BLaER1 (cell line): ENCODE measurements around the gene NAPSA.

Experiments
- H3K27ac ChIP-seq: shearing (Covaris generic); formaldehyde crosslinking; 2 replicates; pipeline ENCODE4 v1.8.1; 2022
- H3K27me3 ChIP-seq: shearing (Covaris generic); formaldehyde crosslinking; 2 replicates; pipeline ENCODE4 v1.8.1; 2022
- H3K36me3 ChIP-seq: shearing (Covaris generic); formaldehyde crosslinking; 2 replicates; pipeline ENCODE4 v1.8.1; 2022
- H3K4me1 ChIP-seq: shearing (Covaris generic); formaldehyde crosslinking; 2 replicates; pipeline ENCODE4 v1.8.1; 2022
- H3K4me2 ChIP-seq: shearing (Covaris generic); formaldehyde crosslinking; 2 replicates; pipeline ENCODE4 v1.8.1; 2022
- H3K4me3 ChIP-seq: shearing (Covaris generic); formaldehyde crosslinking; 2 replicates; pipeline ENCODE4 v1.8.1; 2022
- H3K9ac ChIP-seq: shearing (Covaris generic); formaldehyde crosslinking; 2 replicates; pipeline ENCODE4 v1.8.1; 2022
- H3K9me3 ChIP-seq: shearing (Covaris generic); formaldehyde crosslinking; 2 replicates; pipeline ENCODE4 v1.8.1; 2022
- H4K20me1 ChIP-seq: shearing (Covaris generic); formaldehyde crosslinking; 2 replicates; pipeline ENCODE4 v1.8.1; 2022
- Cebpa-rat ChIP-seq: shearing (Covaris generic); IDR thresholded peaks from 2 replicates; pipeline ENCODE4 v1.8.1; 2022

NAPSA gene

DNA sequence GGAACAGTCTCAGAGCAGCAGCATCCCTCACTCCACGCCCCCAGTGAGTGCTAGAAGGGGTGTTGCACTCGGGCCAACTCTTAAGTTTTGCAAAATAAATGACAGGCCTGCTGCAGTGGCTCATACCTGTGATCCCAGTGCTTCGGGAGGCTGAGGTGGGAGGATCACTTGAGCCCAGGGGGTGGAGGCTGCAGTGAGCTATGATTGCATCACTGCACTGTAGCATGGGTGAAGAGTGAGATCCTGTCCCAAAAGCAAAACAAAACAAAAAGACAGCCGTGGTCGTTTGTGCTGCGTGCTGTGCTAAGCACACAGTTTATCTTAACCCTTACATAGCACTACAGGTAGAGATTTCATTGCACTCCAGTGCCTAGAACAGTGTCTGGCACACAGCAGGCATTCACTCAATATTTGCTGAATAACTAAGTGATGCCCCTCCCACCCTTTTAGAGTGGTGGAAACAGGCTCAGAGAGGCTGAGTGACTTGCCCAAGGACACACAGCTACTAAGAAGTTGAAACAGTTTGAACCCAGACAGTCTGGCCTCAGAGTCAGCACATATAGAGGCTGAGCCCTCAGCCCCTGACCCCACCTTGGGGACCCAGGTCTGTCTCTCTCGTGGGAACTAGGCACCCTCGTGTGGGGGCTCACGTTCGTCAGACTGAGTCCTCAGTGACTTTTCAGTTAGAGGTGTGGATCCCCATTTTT is 54.5 kb downstream of the NAPSA start:
- Histone ChIP-seq H3K4me2 (no peak overlapping the region), H3K27me3 (peaks cover 84% of the 10 kb centered on the region), H3K9ac (no peak overlapping the region), H4K20me1 (peaks cover 24% of the 10 kb centered on the region; the same call in 1 of the 2 replicates), H3K4me3 (no peak overlapping the region), H3K36me3 (no peaks in the 10 kb centered on the region), H3K27ac (no peak overlapping the region), H3K4me1 (no peaks in the 10 kb centered on the region), H3K9me3 (no peaks in the 10 kb centered on the region)
- TF ChIP-seq Cebpa-rat, result no peak

GRCh38 chr19:50309396-50310125 is 55.9 kb downstream of the NAPSA start:
- Histone ChIP-seq H3K4me3 (no peak overlapping the region), H3K4me2 (no peak overlapping the region), H4K20me1 (peaks cover 24% of the 10 kb centered on the region; the same call in 1 of the 2 replicates), H3K27ac (no peak overlapping the region), H3K9me3 (no peaks in the 10 kb centered on the region), H3K27me3 (peaks cover 70% of the 10 kb centered on the region), H3K4me1 (no peaks in the 10 kb centered on the region), H3K9ac (no peak overlapping the region), H3K36me3 (no peaks in the 10 kb centered on the region)
- TF ChIP-seq Cebpa-rat, result no peak

DNA sequence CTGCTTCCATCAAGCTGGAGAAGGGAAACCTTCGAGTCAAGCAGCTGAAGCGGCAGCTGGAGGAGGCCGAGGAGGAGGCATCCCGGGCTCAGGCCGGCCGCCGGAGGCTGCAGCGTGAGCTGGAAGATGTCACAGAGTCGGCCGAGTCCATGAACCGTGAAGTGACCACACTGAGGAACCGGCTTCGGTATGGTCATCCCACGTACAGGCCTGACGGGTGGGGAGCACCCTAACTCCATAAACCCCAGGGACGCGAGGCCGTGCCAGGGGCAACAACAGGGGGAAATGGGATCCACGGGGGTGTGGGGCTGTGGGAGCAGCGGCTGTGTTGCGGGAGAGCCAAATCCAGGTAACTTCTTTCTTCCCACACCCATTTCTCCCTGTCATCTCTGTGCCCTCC is 56.4 kb downstream of the NAPSA start:
- Histone ChIP-seq H3K4me2 (no peak overlapping the region), H3K27me3 (peaks cover 65% of the 10 kb centered on the region), H3K9ac (no peak overlapping the region)

More for the DNA sequence above, 56.4 kb downstream of the NAPSA start:
- Histone ChIP-seq H4K20me1 (peaks cover 24% of the 10 kb centered on the region; the same call in 1 of the 2 replicates), H3K27ac (no peak overlapping the region), H3K9me3 (no peaks in the 10 kb centered on the region), H3K4me1 (no peaks in the 10 kb centered on the region), H3K4me3 (no peak overlapping the region), H3K36me3 (no peaks in the 10 kb centered on the region)
- no peak for TF ChIP-seq Cebpa-rat
